H9 (cell line): Measurements from ENCODE around the gene RNASE8. TPM values are rescaled to one million over a fixed set of nuclear protein-coding genes. Genes with fewer than 3 reads are reported as not detected.

Experiments
- DNase-seq: peaks from one replicate; pipeline ENCODE4 v3.0.0-alpha.2; 2017
- H2AFZ ChIP-seq: one replicate; pipeline ENCODE4 v1.6.1; 2013; ENCODE audit warnings: mild to moderate bottlenecking, low read length, control low read depth, moderate library complexity
- H2AK5ac ChIP-seq: 2 replicates; pipeline ENCODE4 v1.6.1; 2013; ENCODE audit warnings: low read length, control low read depth, mixed read lengths; ENCODE audit not compliant: insufficient read length
- H2BK120ac ChIP-seq: one replicate; pipeline ENCODE4 v1.6.1; 2013; ENCODE audit warnings: low read depth, mild to moderate bottlenecking, low read length, control low read depth, inconsistent platforms; ENCODE audit not compliant: poor library complexity, severe bottlenecking
- H2BK12ac ChIP-seq: 2 replicates; pipeline ENCODE4 v1.6.1; 2013; ENCODE audit warnings: low read length, control low read depth, mixed read lengths, low read depth; ENCODE audit not compliant: insufficient read length
- H2BK15ac ChIP-seq: 2 replicates; pipeline ENCODE4 v1.6.1; 2013; ENCODE audit warnings: low read depth, low read length, control low read depth
- H2BK20ac ChIP-seq: one replicate; pipeline ENCODE4 v1.6.1; 2013; ENCODE audit warnings: low read depth, mild to moderate bottlenecking, low read length, control low read depth, inconsistent platforms; ENCODE audit not compliant: poor library complexity, severe bottlenecking
- H2BK5ac ChIP-seq: 2 replicates; pipeline ENCODE4 v1.6.1; 2013; ENCODE audit warnings: low read length, control low read depth, mixed read lengths; ENCODE audit not compliant: insufficient read length
- H3K14ac ChIP-seq: 2 replicates; pipeline ENCODE4 v1.6.1; 2013; ENCODE audit warnings: low read length, control low read depth; ENCODE audit not compliant: insufficient read depth
- H3K18ac ChIP-seq: 2 replicates; pipeline ENCODE4 v1.6.1; 2013; ENCODE audit warnings: low read depth, mild to moderate bottlenecking, mixed read lengths, low read length, control low read depth; ENCODE audit not compliant: insufficient read length
- H3K23ac ChIP-seq: 2 replicates; pipeline ENCODE4 v1.6.1; 2013; ENCODE audit warnings: low read length, control low read depth, mixed read lengths, low read depth; ENCODE audit not compliant: insufficient read length
- H3K23me2 ChIP-seq: 2 replicates; pipeline ENCODE4 v1.6.1; 2013; ENCODE audit warnings: low read depth, mild to moderate bottlenecking, mixed read lengths, low read length, control low read depth; ENCODE audit not compliant: insufficient read length, poor library complexity, severe bottlenecking
- H3K27ac ChIP-seq: 2 replicates; pipeline ENCODE4 v1.5.1; 2013; ENCODE audit warnings: low read length, control low read depth, mixed read lengths, low read depth; ENCODE audit not compliant: insufficient read length
- H3K27me3 ChIP-seq: 2 replicates; pipeline ENCODE4 v1.6.1; 2013; ENCODE audit warnings: low read length, control low read depth, inconsistent platforms; ENCODE audit not compliant: insufficient read depth
- H3K4ac ChIP-seq: 2 replicates; pipeline ENCODE4 v1.6.1; 2013; ENCODE audit warnings: low read depth, mild to moderate bottlenecking, control low read depth, inconsistent platforms, low read length, moderate library complexity
- H3K4me1 ChIP-seq: 2 replicates; pipeline ENCODE4 v1.6.1; 2013; ENCODE audit warnings: low read length, control low read depth, inconsistent platforms; ENCODE audit not compliant: insufficient read depth
- H3K4me2 ChIP-seq: 2 replicates; pipeline ENCODE4 v1.6.1; 2013; ENCODE audit warnings: low read length, control low read depth, mixed read lengths; ENCODE audit not compliant: insufficient read length, insufficient read depth
- H3K56ac ChIP-seq: 2 replicates; pipeline ENCODE4 v1.6.1; 2013; ENCODE audit warnings: low read depth, mild to moderate bottlenecking, mixed read lengths, low read length, control low read depth; ENCODE audit not compliant: insufficient read length
- H3K79me1 ChIP-seq: 2 replicates; pipeline ENCODE4 v1.6.1; 2013; ENCODE audit warnings: low read depth, mild to moderate bottlenecking, moderate library complexity, low read length, control low read depth, inconsistent platforms; ENCODE audit not compliant: insufficient read depth, poor library complexity, severe bottlenecking
- H3K79me2 ChIP-seq: 2 replicates; pipeline ENCODE4 v1.6.1; 2013; ENCODE audit warnings: low read length, control low read depth, inconsistent platforms; ENCODE audit not compliant: insufficient read depth
- H3K9ac ChIP-seq: 2 replicates; pipeline ENCODE4 v1.6.1; 2013; ENCODE audit warnings: low read length, control low read depth, mixed read lengths; ENCODE audit not compliant: insufficient read length; ENCODE audit errors: extremely low read depth
- H3K9me3 ChIP-seq: one replicate; pipeline ENCODE4 v1.6.1; 2013; ENCODE audit warnings: low read depth, low read length, inconsistent platforms; ENCODE audit not compliant: control insufficient read depth
- H3T11ph ChIP-seq: one replicate; pipeline ENCODE4 v1.6.1; 2013; ENCODE audit warnings: mild to moderate bottlenecking, low read length, control low read depth, inconsistent platforms
- H4K20me1 ChIP-seq: one replicate; pipeline ENCODE4 v1.6.1; 2013; ENCODE audit not compliant: control insufficient read depth, insufficient read length, insufficient read depth
- H4K5ac ChIP-seq: 2 replicates; pipeline ENCODE4 v1.6.1; 2013; ENCODE audit warnings: low read depth, mild to moderate bottlenecking, mixed read lengths, low read length, control low read depth; ENCODE audit not compliant: insufficient read length
- H4K8ac ChIP-seq: replicated peaks from 2 replicates; pipeline ENCODE4 v1.6.1; 2013; ENCODE audit warnings: low read length, control low read depth, mixed read lengths, low read depth; ENCODE audit not compliant: insufficient read length
- H4K91ac ChIP-seq: 2 replicates; pipeline ENCODE4 v1.6.1; 2013; ENCODE audit warnings: low read depth, mild to moderate bottlenecking, moderate library complexity, mixed read lengths, low read length, control low read depth; ENCODE audit not compliant: insufficient read length
- H3K27ac Mint-ChIP-seq, 3 experiments: 2 replicates in 2 of 3; 3 replicates in 1 of 3; pipeline ENCODE4 v1.8.0; 2020 to 2021; ENCODE audit warnings: mixed read lengths in 3 of 3, mild to moderate bottlenecking in 1 of 3, moderate library complexity in 1 of 3
- H3K27me3 Mint-ChIP-seq: 2 replicates; pipeline ENCODE4 v1.8.0; 2021; ENCODE audit warnings: low read depth, mild to moderate bottlenecking, moderate library complexity, mixed read lengths
- H3K36me3 Mint-ChIP-seq, 3 experiments: 2 replicates in 2 of 3; 3 replicates in 1 of 3; pipeline ENCODE4 v1.8.0; 2020 to 2021; ENCODE audit warnings: low read depth in 3 of 3, mixed read lengths in 3 of 3; ENCODE audit not compliant: insufficient read depth in 1 of 3
- H3K4me1 Mint-ChIP-seq, 2 experiments: 2 replicates each; pipeline ENCODE4 v1.8.0; 2020; ENCODE audit warnings: mixed read lengths in 2 of 2
- H3K4me3 Mint-ChIP-seq, 2 experiments: 2 replicates in 1 of 2; 3 replicates in 1 of 2; pipeline ENCODE4 v1.8.0; 2020 to 2021; ENCODE audit warnings: mild to moderate bottlenecking in 2 of 2, mixed read lengths in 2 of 2, moderate library complexity in 1 of 2
- H3K9me3 Mint-ChIP-seq, 2 experiments: 2 replicates in 1 of 2; 3 replicates in 1 of 2; pipeline ENCODE4 v1.8.0; 2020; ENCODE audit warnings: mild to moderate bottlenecking in 2 of 2, mixed read lengths in 2 of 2, moderate library complexity in 1 of 2
- WGBS: extraction: QIAGEN DNeasy Blood & Tissue Kit; methylation state at CpG from one replicate; pipeline ENCODE4 v1.1.7; 2013; ENCODE audit warnings: missing lambda C conversion rate, low lambda C conversion rate, mixed read lengths; ENCODE audit not compliant: insufficient read length; ENCODE audit errors: extremely low coverage; 5-methylcytosine and 5-hydroxymethylcytosine counted together
- total RNA-seq: library from RNA; stranded (reverse); gene quantifications from 2 replicates; pipeline ENCODE4 v1.2.1, GENCODE V29; 2021
- TF ChIP-seq, protein P1 (sequence below): fragments of 200-600 bp; sonication (generic); conservative IDR thresholded peaks from 3 replicates; pipeline ENCODE4 v1.8.0; 2021; ENCODE audit warnings: antibody characterized with exemption, mild to moderate bottlenecking

Gene RNASE8
- total RNA-seq, 1 experiment from 2014 or later, result not detected

GRCh38 chr14:21018781-21019180 is 38.8 kb upstream of the RNASE8 start:
- Histone ChIP-seq H3K4me1 (no peaks in the 10 kb centered on the region; the same call in 1 of the 2 replicates), H2AFZ (no peak overlapping the region), H3K4ac (no peak overlapping the region), H3K18ac (no peak overlapping the region), H3K79me1 (no peaks in the 10 kb centered on the region), H4K20me1 (no peaks in the 10 kb centered on the region), H3K23me2 (no peaks in the 10 kb centered on the region), H2AK5ac (no peak overlapping the region), H3K27me3 (peaks cover 2% of the 10 kb centered on the region; the same call in 1 of the 2 replicates), H2BK120ac (no peak overlapping the region), H2BK5ac (no peak overlapping the region), H3K9ac (no peak overlapping the region), H3K27ac (no peak overlapping the region), H2BK15ac (no peak overlapping the region), H2BK12ac (no peak overlapping the region), H3K56ac (no peak overlapping the region), H3K14ac (no peak overlapping the region), H4K91ac (no peak overlapping the region), H3K79me2 (no peaks in the 10 kb centered on the region), H4K8ac (no peak overlapping the region), H3K9me3 (no peaks in the 10 kb centered on the region), H3K4me2 (no peak overlapping the region), H3K23ac (no peak overlapping the region), H2BK20ac (no peak overlapping the region), H3T11ph (no peak overlapping the region), H4K5ac (no peak overlapping the region)
- H3K9me3 Mint-ChIP-seq, result no peaks in the 10 kb centered on the region
- WGBS, result no CpG with 5 or more reads among the region's 3 CpGs
- peaks cover 6 to 21% (median 8%) of the 10 kb centered on the region in 3 experiments; a peak in 4 of 7 replicates for H3K36me3 Mint-ChIP-seq
- H3K27ac Mint-ChIP-seq, result no peak overlapping the region
- no peak overlapping the region for H3K4me3 Mint-ChIP-seq
- peaks cover 26% of the 10 kb centered on the region in 2 experiments for H3K4me1 Mint-ChIP-seq
- TF ChIP-seq, protein P1, sequence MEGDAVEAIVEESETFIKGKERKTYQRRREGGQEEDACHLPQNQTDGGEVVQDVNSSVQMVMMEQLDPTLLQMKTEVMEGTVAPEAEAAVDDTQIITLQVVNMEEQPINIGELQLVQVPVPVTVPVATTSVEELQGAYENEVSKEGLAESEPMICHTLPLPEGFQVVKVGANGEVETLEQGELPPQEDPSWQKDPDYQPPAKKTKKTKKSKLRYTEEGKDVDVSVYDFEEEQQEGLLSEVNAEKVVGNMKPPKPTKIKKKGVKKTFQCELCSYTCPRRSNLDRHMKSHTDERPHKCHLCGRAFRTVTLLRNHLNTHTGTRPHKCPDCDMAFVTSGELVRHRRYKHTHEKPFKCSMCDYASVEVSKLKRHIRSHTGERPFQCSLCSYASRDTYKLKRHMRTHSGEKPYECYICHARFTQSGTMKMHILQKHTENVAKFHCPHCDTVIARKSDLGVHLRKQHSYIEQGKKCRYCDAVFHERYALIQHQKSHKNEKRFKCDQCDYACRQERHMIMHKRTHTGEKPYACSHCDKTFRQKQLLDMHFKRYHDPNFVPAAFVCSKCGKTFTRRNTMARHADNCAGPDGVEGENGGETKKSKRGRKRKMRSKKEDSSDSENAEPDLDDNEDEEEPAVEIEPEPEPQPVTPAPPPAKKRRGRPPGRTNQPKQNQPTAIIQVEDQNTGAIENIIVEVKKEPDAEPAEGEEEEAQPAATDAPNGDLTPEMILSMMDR, result no peak
- no peak for DNase-seq
- peaks cover 25% of the 10 kb centered on the region for H3K27me3 Mint-ChIP-seq
